Fibroblast of lung (primary cell): ENCODE measurements around the gene PRR35. TPM values are rescaled to one million over a fixed set of nuclear protein-coding genes. Genes with fewer than 3 reads are reported as not detected.
A peak's percentile ranks its signal among the peaks of the same experiment; 100 is the strongest.

Source experiments
- DNase-seq, 2 donors: peaks; one replicate each; pipeline versions ENCODE4 v3.0.0 to v3.0.0-alpha.2; 2010; ENCODE audit warnings: low read depth in 2 of 2
- H2AFZ ChIP-seq: 2 replicates; pipeline ENCODE4 v1.5.1; 2012; ENCODE audit warnings: low read length, control low read depth, inconsistent platforms
- H3K27ac ChIP-seq: 2 replicates; pipeline ENCODE4 v1.5.1; 2011; ENCODE audit warnings: low read length, control low read depth; ENCODE audit not compliant: insufficient read depth
- H3K27me3 ChIP-seq: 2 replicates; pipeline ENCODE4 v1.5.1; 2011; ENCODE audit warnings: mild to moderate bottlenecking, low read length; ENCODE audit not compliant: control insufficient read depth, insufficient read depth
- H3K36me3 ChIP-seq: 2 replicates; pipeline ENCODE4 v1.5.1; 2011; ENCODE audit warnings: low read length; ENCODE audit not compliant: control insufficient read depth, insufficient read depth
- H3K4me1 ChIP-seq: 2 replicates; pipeline ENCODE4 v1.5.1; 2011; ENCODE audit warnings: low read length; ENCODE audit not compliant: control insufficient read depth, insufficient read depth; ENCODE audit errors: extremely low read depth
- H3K4me2 ChIP-seq: 2 replicates; pipeline ENCODE4 v1.5.1; 2011; ENCODE audit warnings: low read length, control low read depth; ENCODE audit not compliant: insufficient read depth; ENCODE audit errors: extremely low read depth
- H3K4me3 ChIP-seq, 4 experiments: fragments of 200-600 bp in 1 of 4; sonication (generic) in 1 of 4; replicated peaks in 1 of 4; 2 replicates each; pipeline ENCODE4 v1.5.1; 2011 to 2016; ENCODE audit warnings: low read length in 4 of 4, low read depth in 3 of 4, mild to moderate bottlenecking in 3 of 4, control low read depth in 2 of 4, inconsistent platforms in 1 of 4, mixed read lengths in 1 of 4; ENCODE audit not compliant: insufficient read depth in 1 of 4; ENCODE audit errors: control extremely low read depth in 1 of 4
- H3K79me2 ChIP-seq: 2 replicates; pipeline ENCODE4 v1.5.1; 2012; ENCODE audit warnings: mild to moderate bottlenecking, low read length, inconsistent platforms; ENCODE audit not compliant: control insufficient read depth, insufficient read depth
- H3K9ac ChIP-seq: 2 replicates; pipeline ENCODE4 v1.5.1; 2011; ENCODE audit warnings: mild to moderate bottlenecking, low read length, control low read depth; ENCODE audit not compliant: insufficient read depth
- H3K9me3 ChIP-seq: 2 replicates; pipeline ENCODE4 v1.5.1; 2012; ENCODE audit warnings: low read depth, low read length; ENCODE audit not compliant: control insufficient read depth, insufficient read depth
- H4K20me1 ChIP-seq: 2 replicates; pipeline ENCODE4 v1.5.1; 2011; ENCODE audit warnings: low read length; ENCODE audit not compliant: control insufficient read depth, insufficient read depth; ENCODE audit errors: extremely low read depth
- EZH2 ChIP-seq: IDR thresholded peaks from 2 replicates; pipeline ENCODE4 v1.5.1; 2012; ENCODE audit warnings: low read length, control low read depth, mild to moderate bottlenecking; ENCODE audit errors: missing control alignments
- polyA plus RNA-seq, 2 donors: library from polyadenylated mRNA; depleted of rRNA in 1 of 2; stranded (reverse) in 1 of 2; unstranded in 1 of 2; fragments of >200 nt; gene quantifications; 2 replicates each; pipeline ENCODE4 v1.2.1, GENCODE V29; 2011 to 2012; ENCODE audit warnings: missing spikeins in 1 of 2
- total RNA-seq: library from RNA; depleted of rRNA; stranded (reverse); fragments of >200 nt; gene quantifications from 2 replicates; pipeline ENCODE4 v1.2.1, GENCODE V29; 2014
- TF ChIP-seq, protein P1 (sequence below), 2 donors: IDR thresholded peaks in 1 of 2; conservative IDR thresholded peaks in 1 of 2; 1 replicate in 1 of 2; 2 replicates in 1 of 2; pipeline ENCODE4 v1.5.1; 2011 to 2012; ENCODE audit warnings: low read length in 2 of 2, control low read depth in 1 of 2, inconsistent platforms in 1 of 2, low read depth in 1 of 2, mild to moderate bottlenecking in 1 of 2

Gene PRR35
- total and polyA plus RNA-seq, 2 donors (not counting 1 experiment from before 2014, with no cell fraction given) = not detected

- Histone ChIP-seq H3K9me3 (no peaks in the 10 kb centered on the region), H3K27ac (peak overlapping the region; percentile 20), H3K4me2 (peak overlapping the region; percentile 44), H3K4me3 (peak overlapping the region in 1 of 4 experiments; percentile 80), H3K27me3 (no peaks in the 10 kb centered on the region), H2AFZ (no peak overlapping the region), H3K79me2 (peaks cover 12% of the 10 kb centered on the region), H3K9ac (no peak overlapping the region), H3K36me3 (peaks cover 4% of the 10 kb centered on the region), H3K4me1 (peaks cover 16% of the 10 kb centered on the region), H4K20me1 (no peaks in the 10 kb centered on the region)
- no peak for TF ChIP-seq EZH2
- TF ChIP-seq, protein P1, sequence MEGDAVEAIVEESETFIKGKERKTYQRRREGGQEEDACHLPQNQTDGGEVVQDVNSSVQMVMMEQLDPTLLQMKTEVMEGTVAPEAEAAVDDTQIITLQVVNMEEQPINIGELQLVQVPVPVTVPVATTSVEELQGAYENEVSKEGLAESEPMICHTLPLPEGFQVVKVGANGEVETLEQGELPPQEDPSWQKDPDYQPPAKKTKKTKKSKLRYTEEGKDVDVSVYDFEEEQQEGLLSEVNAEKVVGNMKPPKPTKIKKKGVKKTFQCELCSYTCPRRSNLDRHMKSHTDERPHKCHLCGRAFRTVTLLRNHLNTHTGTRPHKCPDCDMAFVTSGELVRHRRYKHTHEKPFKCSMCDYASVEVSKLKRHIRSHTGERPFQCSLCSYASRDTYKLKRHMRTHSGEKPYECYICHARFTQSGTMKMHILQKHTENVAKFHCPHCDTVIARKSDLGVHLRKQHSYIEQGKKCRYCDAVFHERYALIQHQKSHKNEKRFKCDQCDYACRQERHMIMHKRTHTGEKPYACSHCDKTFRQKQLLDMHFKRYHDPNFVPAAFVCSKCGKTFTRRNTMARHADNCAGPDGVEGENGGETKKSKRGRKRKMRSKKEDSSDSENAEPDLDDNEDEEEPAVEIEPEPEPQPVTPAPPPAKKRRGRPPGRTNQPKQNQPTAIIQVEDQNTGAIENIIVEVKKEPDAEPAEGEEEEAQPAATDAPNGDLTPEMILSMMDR (conservative IDR thresholded peaks at IDR 0.05 in 1 of 2, IDR thresholded peaks at IDR 0.05 in 1 of 2; ENCODE audit: low read depth in 1 of 2, low read length in 2 of 2) = no peak
- DNase-seq = peak; percentile 26 to 42
Measured at GRCh38 chr16:586645-587590, 26.7 kb downstream of the PRR35 start.

DNA sequence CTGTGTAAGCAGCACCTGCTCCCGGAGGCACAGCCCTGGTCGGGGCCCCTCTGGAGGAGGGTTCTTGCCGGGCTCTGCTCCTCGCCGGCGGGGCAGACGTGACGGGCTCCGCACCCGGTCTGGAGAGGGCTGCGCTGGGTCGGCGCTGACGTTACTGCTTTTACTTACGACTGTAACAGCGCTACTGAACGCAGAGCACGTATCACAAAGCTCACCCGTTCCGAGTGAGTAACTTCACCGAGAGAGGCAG, 28.4 kb downstream of the PRR35 start:
- H3K36me3 ChIP-seq = no peaks in the 10 kb centered on the region
- no peaks in the 10 kb centered on the region for H3K9me3 ChIP-seq
- peaks cover 15% of the 10 kb centered on the region for H3K79me2 ChIP-seq
- H3K4me2 ChIP-seq = peak overlapping the region; percentile 81
- H3K27me3 ChIP-seq = no peaks in the 10 kb centered on the region
- DNase-seq = peak; percentile 58 to 76
- peak overlapping the region; percentile 60 to 94 (median 87) for H3K4me3 ChIP-seq
- peaks cover 16% of the 10 kb centered on the region for H3K4me1 ChIP-seq
- peak overlapping the region; percentile 90 for H3K27ac ChIP-seq
- no peak for TF ChIP-seq EZH2
- TF ChIP-seq, protein P1 (conservative IDR thresholded peaks at IDR 0.05 in 1 of 2, IDR thresholded peaks at IDR 0.05 in 1 of 2; ENCODE audit: low read depth in 1 of 2, low read length in 2 of 2) = no peak
- peak overlapping the region; percentile 94 for H3K9ac ChIP-seq
- no peaks in the 10 kb centered on the region for H4K20me1 ChIP-seq
- no peak overlapping the region for H2AFZ ChIP-seq

DNA sequence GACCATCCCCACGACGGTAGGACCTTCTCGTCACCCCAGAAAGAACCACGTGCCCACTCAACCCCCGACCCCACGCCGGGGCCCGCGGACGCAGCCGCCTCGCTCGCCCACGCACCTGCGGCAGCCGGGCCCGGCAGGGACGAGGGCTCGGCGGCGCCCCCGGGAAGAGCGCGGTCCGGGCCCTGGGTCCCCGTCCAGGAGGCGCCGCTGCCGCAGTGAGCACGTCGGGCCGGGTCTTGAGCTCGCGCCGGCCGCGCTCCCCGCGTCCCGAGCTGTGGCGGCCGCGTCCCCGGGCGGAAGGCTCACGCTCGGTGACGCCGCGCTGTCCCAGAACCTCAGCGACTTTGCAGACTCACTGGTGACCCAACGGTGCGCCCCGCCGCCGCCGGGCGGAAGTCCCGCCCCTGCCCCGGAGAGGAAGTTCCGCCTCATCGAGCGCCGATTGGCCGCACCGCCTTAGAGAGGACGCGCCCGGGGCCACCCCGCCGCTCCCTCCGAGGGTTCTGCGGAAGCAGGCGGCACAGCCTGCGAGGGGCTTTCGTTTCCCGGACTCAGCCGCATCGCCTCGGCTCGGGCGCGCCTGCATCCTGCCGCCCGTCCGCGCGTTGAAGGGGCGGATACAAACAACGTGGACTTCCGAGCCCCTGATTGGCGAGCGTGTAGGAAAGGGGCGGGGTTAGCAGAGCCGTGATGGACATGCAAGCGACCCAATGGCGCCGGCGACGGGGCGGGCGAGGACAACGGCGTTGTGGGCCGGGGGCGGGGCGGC, 28.9 kb downstream of the PRR35 start:
- Histone ChIP-seq H3K9ac (peak overlapping the region; percentile 94), H3K4me2 (peak overlapping the region; percentile 81), H3K27ac (peak overlapping the region; percentile 90), H3K79me2 (peaks cover 15% of the 10 kb centered on the region), H3K4me3 (peak overlapping the region; percentile 60 to 94 (median 87)), H3K27me3 (no peaks in the 10 kb centered on the region), H3K4me1 (peaks cover 16% of the 10 kb centered on the region), H4K20me1 (no peaks in the 10 kb centered on the region), H3K9me3 (no peaks in the 10 kb centered on the region), H3K36me3 (no peaks in the 10 kb centered on the region), H2AFZ (peak overlapping the region; percentile 92)
- DNase-seq = peak; percentile 92 to 96
- TF ChIP-seq, protein P1 (conservative IDR thresholded peaks at IDR 0.05 in 1 of 2, IDR thresholded peaks at IDR 0.05 in 1 of 2; ENCODE audit: low read depth in 1 of 2, low read length in 2 of 2) = no peak
- TF ChIP-seq EZH2 = no peak
